HG03342 (cell line): Measurements from ENCODE around the gene NIN.
A peak's percentile ranks its signal among the peaks of the same experiment; 100 is the strongest.

Experiments
- ATAC-seq: cut with Tn5 transposase; IDR thresholded peaks from one replicate; pipeline ENCODE4 v1.9.1; 2021; ENCODE audit warnings: mild to moderate bottlenecking, moderate library complexity; ENCODE audit not compliant: unreplicated experiment

NIN gene

DNA sequence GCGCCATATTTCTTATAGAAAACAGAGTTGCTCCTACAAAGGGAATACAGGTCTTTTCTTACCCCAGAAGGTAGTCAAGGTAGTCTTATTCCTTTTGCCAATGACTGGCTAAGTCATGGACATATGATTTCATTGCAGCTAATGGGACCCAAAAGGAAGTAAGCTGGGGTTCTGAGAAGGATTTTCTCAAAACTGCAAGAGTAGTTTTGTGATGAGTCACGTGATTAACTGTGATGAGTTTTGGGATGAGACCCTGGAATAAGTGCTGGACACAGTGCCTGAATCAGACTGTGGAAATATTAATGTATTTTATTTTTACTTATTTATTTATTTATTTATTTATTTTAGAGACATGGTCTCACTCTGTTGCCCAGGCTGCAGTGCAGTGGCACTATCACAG is 13.4 kb upstream of the NIN start:
- ATAC-seq, result no peak

DNA sequence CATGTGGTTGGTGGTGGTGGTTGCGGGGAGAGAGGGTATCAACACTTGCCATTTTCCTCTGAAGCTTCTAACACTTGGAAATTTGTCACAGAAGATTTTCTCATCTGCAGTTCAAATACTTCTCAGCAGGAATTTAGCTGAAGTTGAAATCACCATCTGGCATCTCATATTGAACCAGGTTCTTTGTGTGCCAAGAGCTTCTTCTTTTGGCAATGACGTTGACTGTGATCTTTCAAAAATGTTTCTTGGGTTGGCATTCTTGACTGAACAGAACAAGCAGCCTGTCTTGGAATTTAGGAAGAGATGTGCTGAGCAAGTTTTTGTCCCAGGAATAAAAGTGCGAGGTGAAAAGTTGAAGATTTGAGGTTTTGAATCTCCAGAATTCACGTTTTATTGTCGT is 8.7 kb upstream of the NIN start:
- ATAC-seq, result no peak

DNA sequence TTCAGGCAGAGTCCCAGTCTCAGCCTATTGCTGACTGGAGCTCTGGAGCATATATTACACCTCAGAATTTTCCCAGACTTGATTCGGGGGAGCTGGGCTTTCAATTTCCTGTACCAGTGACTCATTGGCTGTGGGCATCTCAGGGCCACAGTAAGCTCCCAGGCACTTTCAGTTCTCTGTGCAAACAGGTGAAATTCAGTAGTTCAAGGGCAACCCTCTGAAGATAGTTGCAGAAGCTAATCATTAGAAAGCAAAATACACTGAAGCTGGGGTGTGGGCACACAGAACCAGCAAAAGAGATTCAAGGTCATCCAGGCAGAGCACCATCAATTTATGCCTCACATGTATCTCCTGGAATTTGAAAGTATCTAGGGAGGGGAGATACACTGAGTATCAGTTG is 8.1 kb upstream of the NIN start:
- ATAC-seq, result no peak

DNA sequence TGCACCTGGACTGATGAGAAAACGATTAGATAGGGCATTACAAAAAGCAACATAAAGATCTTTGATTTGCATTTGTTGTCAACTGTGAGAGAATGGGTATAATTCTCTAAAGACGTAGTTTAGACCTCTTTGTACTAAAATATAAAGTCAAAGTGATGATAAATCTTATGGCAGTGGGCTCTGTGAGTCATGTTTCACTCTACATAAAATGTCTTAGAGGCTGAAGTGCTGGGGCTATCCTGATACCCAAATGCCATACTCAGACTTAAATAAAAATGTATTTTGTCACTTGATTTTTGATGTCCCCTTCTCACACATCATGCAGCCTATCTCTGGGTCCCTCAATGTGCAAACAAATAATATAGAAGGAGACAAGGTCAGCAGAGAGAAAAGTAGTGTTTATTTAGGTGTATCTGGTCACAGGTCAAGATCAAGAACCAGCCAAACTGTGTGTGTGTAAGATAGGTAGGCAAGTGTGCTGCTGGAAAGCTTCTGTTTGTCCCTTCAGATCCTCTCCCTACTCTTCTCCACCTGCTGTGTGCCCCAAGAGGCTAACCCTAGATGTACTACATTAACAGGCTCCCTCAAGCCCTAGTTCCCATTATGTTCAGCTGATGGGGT is 7.0 kb upstream of the NIN start:
- no peak for ATAC-seq

DNA sequence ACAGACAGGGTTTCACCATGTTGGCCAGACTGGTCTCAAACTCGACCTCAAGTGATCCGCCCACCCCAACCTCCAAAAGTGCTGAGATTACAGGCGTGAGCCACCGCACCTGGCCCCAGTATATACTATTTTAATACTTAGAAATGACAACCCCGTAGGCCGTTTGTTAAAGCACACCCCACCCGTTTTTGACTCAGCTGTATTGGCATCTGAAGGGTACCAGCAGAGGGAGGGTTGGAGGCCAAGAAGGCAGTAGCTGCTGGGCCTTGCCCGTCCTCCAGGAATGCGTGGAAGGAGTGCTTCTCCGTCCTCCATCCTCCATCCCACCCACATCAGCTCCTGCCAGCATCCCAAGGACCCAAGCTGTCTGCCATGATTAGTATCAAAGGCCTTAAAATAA is 6.3 kb upstream of the NIN start:
- ATAC-seq, result no peak

DNA sequence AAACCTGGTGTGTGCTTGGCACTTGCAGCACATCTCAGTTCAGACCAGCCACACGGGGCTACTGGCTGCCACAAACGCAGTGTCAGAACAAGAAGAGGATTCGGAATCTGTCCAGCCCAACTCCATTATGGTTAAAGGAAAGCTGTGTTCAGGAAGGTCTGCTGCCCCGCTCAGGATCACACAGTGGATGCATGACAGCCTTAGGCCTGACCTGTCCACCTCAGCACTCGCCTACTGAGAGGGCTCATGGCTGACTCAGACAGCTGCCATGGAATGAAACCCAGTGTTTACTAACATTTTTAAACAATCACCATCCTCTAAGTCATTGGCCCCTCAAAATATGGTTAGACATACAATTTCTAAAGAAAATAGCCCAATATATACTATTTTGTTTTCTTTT is 5.6 kb upstream of the NIN start:
- ATAC-seq, result no peak

DNA sequence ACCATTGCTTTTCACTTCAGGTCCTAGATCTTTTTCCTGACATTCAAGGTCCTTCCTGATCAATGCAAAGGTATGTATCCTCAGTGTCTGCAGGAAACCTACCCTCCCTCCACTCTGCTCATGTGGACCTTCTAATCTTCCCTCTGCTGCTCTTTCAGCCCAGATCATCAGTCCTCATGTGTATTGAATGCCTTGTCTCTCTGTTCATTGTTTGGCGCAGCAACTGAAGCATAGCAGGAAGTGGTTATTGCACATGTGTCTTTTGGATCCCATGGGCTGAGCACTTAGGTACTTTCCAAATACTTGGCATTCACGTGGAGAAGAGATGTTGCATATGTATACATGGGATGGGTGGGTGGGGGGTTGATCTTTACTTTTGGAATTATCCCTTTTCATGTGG is 4.3 kb upstream of the NIN start:
- ATAC-seq, result peak; percentile 28

DNA sequence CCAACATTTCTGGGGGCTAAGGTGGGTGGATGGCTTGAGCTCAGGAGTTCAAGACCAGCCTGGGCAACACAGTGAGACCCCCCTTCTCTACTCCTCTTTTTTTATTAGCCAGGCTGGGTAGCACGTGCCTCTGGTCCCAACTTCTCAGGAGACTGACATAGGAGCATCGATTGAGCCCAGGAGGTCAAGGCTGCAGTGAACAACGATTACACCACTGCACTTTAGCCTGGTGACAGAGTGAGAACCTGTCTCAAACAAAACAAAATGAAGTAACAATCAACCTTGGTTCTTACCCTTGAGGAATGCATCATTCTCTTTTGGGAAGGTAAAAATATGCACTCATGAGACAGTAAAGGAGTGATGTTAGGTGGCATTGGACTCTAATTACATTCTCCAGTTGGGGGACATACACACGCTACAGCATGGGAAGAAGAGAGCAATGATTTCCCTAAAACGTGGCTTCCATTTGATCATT is 3.9 kb upstream of the NIN start:
- ATAC-seq, result no peak

DNA sequence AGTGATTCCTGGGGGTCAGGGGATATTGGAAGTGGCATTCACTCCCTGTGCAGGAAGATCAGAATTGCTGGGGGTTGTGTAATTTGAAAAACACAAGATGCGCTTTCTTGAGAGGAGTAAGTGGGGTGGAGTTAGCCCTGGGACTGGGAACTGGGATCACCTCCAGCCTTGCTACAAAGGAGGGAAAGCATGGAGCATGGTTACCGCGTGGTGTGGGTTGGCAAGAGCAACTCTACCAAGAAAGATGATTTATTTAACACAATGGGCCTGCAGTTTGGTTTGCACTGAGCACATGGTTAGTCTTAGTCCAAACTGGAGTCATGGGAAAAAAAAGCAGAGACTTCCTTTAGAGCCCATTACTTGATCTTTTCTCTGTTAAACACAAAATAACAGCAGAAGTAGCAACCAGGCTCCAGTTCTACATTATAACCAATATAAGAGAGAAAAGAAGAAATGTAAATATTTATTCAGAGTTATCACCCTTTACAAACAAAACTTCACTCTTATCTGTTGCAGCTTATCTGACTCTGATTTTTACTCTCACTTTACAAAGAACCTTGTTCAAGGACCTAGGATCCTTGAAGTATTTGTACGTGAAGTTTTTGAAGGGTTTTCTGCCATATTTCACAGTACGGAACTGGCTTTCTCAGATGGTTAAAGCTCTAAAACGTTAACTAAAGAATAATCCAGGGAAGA is 2.1 kb upstream of the NIN start:
- ATAC-seq, result no peak

DNA sequence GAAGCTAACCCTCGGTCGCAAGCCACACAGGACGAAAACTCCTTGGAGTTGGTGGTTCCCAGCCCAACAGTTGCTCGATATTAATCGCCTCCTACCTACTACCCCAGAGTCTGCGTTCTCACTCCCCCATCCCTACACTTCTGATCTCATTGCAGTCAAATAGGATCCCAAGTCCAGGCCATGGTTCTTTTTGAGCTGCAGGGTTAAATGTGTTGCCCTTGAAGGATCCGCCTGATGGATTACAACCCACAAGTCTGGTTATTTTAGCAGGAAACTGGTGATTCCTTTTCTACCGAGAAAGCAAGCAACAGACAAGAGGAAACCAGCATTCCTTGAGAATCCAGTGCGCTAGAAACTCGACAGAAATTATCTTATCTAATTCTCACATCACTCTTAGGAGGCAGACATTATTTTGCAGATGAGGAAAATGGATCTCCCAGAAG is 785 bp upstream of the NIN start:
- no peak for ATAC-seq

DNA sequence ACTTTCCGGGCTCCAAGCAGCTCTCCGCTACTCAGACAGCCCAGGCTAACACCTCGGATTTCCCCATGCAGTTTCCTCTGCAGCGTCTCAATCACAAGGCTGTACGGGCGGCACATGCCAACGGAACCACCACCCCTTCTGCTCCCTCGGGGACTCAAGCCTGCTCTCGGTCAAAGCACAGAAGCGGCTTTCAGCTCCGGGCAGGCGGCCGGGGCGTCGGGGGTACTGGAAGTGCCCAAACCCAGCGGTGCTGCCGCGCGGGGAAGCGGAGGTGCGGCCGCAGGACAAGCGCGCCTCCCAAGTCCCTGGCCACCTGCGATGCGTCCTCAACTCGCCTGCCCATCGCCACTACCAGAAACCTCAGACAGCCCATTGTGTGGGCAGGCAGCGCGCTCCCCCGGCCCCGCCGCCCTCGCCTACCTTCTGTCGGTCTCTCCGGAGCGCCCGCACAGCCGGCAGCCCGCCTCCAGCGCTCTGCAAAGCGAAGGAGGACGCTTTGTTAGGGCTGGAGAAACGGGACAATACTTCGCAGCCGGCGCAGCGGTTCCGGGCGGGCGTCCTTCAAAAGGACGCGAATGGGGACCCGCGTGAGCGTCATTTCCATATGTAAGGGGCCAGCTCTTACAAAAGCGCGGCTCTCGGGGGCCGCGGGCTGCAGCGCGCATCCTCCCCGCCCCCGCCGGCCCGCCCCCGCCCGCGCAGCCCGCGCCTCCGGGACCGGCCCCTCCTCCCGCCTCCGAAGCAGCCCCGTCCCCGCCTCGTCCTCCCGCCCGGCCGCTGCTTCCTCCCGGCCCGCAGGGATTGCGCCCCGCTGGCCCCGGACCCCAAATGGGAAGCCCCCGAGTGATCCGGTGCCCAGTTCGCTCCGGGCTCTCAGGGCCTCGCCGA is 674 bp downstream of the NIN start:
- ATAC-seq, result peak; percentile 32

DNA sequence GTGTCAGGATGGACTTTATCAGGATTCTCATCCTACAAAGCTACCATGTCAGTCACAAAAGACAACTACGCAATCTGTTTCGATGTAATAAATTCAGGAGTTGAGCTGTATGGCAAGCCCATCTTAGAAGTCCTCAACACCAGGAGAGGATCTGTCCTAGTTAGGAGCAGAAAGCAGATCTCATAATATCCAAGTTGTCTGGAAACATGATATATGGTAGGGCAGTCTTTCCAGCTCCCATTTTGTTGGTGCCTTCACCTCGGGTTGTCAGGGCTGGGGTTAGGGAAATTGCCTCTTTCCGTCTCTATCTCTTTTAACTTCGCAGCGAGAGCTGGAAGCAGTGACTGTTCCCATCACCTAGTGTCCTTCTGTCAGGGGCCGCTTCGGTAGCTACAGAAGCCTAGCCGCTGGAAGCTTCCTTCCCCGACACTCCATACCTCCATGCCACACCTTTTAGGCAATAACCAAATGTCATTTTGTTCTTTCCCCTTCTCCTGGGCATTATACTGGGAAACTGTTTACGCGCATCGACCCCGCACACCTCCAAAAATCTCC is 1.4 kb downstream of the NIN start:
- no peak for ATAC-seq

DNA sequence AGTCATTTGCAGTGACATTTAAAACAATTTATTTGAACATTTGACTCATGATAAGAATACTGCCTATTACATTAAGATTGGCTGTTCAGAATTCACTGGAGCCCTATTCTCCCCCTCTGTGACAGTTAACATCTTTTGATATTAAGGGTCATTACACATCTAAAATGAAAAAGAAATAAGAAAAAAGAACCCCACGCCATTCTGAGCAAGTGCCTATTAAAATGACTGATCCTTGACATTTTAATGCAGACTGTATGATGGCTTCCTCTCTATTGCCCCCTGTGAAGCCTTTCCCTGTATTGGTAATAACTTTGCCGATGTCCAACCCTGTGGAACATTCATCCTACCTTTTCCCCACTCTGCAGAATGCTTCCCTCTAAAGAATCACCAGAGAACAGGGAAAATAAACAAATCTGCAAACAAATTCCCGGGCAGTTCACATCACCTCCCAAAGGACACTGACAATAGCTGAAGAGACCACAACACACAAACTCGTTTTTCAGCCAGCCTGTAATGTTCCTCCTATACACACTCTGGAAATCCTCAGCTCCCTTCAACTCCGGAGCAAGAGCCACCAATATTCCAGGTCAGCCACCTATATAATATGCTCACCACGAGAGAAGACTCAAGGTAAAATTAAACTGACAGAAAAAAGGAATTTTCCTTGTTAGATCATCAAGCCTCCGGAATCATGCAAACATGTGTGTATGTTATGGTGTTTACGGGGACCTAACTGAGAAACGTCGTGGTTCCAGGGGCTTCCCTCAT is 2.1 kb downstream of the NIN start:
- no peak for ATAC-seq

DNA sequence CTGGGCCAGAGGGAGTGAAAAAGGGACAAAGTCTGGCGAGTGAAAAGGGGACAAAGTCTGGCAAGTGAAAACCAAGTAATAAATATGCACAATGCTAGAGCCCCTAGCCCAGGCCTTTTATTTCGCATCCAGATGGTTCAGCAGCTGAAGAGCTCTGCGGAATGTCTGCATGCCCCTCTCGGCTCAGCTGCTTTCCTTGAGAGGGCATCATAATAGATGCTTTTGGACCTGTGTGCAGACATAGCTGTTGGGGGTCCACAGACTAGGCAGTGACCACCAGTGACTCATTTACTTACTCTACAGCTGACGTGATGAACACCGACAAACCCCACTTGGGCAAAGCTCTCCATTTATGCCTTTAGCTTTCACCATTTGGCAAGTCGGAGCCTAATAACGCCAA is 4.3 kb downstream of the NIN start:
- ATAC-seq, result no peak

DNA sequence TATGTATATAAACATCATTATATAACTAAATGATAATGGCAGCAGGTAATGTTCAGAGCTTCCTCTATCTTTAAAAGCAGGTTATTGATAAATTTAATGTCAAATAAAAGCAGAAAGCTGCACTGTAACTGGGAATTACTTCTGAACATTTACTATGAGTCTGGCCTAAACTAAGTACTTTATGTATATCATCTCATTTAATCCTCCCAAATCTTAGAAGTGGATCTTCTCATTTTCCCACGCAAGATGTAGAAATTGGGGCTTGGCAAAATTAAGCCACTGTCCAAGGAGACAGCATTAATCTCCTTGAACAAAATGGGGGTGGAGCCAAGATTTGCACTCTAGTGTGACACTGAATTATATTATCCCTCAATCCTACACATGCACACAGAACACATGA is 5.7 kb downstream of the NIN start:
- no peak for ATAC-seq

DNA sequence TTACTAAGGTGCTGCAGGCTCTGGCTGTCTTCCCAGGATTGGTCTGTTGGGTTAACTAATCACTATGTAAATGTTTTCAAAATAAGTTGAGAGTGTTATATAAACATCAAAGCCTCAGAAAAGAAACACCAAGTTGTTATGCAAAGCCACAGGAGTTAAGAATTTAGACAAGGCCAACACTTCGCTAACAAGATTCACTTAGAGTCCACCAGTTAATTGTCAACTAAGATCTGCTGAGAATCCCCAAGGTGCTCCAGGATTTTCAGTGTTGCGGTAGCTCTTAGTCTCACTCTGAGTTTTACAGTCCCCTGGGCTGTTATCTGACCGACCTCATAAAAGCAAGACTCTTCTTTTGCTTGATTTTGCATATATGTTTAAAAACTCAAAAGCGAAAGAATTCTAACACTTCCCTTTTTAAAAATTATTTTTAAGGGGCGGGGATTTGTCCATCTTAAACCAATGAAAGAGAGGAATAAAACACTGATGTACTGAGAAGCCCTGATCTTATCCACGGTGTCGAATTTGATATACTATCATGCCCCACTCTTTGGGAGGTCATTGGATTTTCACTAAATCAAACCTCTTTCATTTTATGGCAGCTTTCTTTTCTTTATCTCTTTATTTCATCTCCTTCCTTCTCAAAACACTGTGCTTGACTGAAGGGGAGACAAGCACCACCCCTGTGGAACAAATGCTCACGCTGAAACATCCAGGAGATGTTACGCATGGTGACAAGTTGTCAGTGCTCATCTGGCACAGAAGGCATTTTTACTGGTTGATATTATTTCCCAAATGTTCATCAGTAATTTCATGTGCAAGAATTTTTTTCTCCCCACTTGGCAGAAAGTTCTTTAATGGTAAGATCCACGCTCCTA is 7.0 kb downstream of the NIN start:
- peak; percentile 75 for ATAC-seq

DNA sequence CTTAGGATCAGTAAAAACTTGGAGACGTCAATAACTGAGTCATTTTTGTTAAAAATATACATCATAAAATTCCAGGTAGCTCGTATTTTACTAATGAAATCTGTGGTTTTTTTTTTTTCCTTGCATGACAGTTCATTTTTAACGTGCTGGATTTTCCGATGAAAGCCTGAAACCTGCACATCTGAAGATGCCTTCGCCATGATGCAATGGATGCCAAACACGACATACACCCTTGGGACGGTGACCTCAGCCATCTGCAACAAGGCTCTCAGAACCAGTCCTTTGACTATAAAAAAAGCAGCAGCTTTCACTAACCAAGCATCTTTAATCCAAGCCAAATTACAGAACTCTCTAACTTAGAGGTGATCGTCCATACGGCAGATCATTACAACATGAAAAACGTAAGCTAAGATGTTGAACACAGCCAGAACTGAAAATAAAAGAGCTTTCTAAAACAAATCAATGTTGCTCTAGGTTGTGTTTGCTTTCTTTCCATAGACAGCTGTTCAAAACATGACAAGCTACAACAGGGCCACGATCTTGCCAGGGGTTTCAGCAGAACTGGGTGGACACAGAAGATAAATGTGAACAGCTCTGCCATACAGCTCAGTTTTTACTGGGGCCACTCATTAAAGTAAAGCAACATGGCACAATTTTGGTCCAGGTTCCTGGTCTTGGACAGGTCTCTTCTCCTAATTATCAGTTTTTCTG is 7.8 kb downstream of the NIN start:
- ATAC-seq, result peak; percentile 21

DNA sequence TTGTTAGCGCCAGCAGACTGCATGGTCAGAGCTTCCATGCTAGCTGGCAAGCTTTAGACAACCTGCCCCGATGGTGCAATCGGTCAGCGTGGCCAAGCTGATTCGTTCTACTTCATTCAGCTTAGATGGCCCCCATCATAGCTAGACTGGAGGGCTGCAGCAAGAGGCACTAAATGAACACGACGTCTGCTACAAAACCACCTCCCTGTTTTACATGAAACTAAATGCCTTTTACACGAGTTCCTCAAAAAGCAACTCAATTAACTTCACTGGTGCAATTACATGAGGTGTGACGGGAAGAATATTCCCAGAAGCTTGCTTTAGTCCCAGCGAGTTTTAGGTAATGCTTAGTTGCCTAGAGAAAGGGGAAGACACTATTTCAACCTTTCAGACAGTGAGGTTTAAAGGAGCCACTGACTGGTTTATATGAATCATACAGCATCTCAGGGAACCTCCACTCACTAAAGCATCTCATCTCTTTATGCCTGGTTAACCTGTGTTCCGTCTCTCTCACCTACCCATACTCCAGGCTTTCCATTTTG is 8.4 kb downstream of the NIN start:
- peak; percentile 22 for ATAC-seq
